Measurements from ENCODE around the gene GRHPR.
A peak's percentile ranks its signal among the peaks of the same experiment; 100 is the strongest.
"Not testable (repeated sequence)": the region's sequence is repeated elsewhere in the genome, so short reads cannot be mapped to it uniquely, and the experiment has no call there.

The GRHPR gene

DNA sequence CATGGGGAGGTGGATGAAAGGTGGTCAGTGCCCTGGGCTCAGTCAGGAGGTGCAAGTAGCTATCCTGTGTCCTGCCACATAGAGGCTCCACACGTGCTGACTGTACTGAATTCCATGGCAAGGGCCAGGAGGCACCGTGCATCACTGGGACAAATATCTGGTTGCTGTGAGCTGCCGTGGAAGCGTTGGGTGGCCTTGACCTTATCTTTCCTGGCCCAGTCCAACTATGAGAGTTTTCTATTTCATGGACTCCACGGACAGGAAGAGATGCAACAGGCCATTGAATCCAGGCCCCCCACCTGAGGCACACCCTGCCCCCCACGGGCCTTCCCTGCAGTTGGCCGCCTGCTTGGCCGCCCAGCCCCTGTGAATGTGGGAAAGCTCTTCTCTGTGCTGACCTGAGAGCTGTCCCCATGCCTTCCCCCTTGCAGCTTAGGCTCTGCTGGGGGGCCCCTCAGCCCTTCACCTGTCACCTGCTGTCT lies 1.7 kb downstream of the GRHPR start:
- H3K27ac ChIP-seq: peak overlapping the region; percentile 96
- TF ChIP-seq, protein P1, sequence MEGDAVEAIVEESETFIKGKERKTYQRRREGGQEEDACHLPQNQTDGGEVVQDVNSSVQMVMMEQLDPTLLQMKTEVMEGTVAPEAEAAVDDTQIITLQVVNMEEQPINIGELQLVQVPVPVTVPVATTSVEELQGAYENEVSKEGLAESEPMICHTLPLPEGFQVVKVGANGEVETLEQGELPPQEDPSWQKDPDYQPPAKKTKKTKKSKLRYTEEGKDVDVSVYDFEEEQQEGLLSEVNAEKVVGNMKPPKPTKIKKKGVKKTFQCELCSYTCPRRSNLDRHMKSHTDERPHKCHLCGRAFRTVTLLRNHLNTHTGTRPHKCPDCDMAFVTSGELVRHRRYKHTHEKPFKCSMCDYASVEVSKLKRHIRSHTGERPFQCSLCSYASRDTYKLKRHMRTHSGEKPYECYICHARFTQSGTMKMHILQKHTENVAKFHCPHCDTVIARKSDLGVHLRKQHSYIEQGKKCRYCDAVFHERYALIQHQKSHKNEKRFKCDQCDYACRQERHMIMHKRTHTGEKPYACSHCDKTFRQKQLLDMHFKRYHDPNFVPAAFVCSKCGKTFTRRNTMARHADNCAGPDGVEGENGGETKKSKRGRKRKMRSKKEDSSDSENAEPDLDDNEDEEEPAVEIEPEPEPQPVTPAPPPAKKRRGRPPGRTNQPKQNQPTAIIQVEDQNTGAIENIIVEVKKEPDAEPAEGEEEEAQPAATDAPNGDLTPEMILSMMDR (conservative IDR thresholded peaks at IDR 0.05): no peak
- TF ChIP-seq ZFX (IDR thresholded peaks at IDR 0.05): no peak

DNA sequence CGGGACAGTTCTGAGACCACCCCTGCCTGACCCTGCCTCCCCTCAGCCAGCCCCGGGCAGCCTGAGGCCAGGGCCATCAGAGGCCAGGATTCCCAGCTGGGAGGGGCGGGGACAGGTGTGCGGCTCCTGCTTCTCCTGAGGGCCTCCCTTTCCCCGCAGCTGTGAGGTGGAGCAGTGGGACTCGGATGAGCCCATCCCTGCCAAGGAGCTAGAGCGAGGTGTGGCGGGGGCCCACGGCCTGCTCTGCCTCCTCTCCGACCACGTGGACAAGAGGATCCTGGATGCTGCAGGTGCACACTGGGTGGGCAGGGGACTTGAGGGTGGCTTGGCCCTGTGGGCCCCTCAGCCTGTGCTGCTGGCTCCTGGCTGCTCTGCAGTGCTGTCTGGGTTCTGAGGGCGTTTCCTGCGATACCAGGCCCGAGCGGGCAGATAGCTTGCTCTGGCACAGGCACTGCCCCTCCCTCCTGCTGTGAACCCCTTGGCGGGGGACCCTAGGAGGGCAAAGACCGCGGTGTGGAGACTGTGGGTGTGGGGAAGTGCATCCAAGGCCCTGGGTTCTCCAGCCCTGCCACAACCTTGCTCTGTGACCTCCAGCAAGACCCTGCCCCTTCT lies 2.3 kb downstream of the GRHPR start:
- TF ChIP-seq, protein P1 (conservative IDR thresholded peaks at IDR 0.05): no peak
- TF ChIP-seq ZFX (IDR thresholded peaks at IDR 0.05): no peak
- peak overlapping the region; percentile 96; the same call in 1 of the 2 replicates for H3K27ac ChIP-seq

DNA sequence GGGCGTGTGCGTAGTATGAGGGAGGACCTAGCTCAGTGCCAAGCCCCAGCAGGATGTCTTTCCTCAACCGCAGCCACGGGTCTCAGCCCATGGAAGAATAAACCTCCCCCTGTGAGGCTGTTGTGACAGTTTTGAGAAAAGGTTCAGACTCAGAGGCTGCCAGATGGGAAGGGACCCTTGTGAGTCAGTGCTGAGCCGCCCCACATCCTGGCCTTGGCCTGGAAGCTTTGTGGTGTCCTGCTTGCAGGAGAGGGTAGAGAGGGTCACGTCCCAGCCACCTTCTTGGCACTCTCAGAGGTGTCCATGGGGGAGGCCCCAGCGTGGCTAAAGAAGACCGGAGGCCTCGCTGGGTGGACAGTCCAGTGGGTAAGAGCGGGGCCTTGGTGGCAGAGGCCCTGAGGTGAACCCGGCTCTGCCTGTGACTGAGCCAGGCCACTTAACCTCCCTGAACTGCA lies 2.8 kb downstream of the GRHPR start:
- TF ChIP-seq, protein P1 (conservative IDR thresholded peaks at IDR 0.05): no peak
- TF ChIP-seq ZFX (IDR thresholded peaks at IDR 0.05): no peak
- no peak overlapping the region for H3K27ac ChIP-seq

GRCh38 chr9:37426431-37426830 lies 3.9 kb downstream of the GRHPR start:
- H3K27ac ChIP-seq: not testable (repeated sequence)

- no peak overlapping the region for H3K27ac ChIP-seq
- TF ChIP-seq, protein P1 (conservative IDR thresholded peaks at IDR 0.05): no peak
- TF ChIP-seq ZFX (IDR thresholded peaks at IDR 0.05): no peak
Observed at GRCh38 chr9:37426846-37427245, 4.3 kb downstream of the GRHPR start.

GRCh38 chr9:37428345-37428744 lies 5.8 kb downstream of the GRHPR start:
- no peak for TF ChIP-seq ZFX (IDR thresholded peaks at IDR 0.05)
- TF ChIP-seq, protein P1 (conservative IDR thresholded peaks at IDR 0.05): no peak
- no peak overlapping the region for H3K27ac ChIP-seq

DNA sequence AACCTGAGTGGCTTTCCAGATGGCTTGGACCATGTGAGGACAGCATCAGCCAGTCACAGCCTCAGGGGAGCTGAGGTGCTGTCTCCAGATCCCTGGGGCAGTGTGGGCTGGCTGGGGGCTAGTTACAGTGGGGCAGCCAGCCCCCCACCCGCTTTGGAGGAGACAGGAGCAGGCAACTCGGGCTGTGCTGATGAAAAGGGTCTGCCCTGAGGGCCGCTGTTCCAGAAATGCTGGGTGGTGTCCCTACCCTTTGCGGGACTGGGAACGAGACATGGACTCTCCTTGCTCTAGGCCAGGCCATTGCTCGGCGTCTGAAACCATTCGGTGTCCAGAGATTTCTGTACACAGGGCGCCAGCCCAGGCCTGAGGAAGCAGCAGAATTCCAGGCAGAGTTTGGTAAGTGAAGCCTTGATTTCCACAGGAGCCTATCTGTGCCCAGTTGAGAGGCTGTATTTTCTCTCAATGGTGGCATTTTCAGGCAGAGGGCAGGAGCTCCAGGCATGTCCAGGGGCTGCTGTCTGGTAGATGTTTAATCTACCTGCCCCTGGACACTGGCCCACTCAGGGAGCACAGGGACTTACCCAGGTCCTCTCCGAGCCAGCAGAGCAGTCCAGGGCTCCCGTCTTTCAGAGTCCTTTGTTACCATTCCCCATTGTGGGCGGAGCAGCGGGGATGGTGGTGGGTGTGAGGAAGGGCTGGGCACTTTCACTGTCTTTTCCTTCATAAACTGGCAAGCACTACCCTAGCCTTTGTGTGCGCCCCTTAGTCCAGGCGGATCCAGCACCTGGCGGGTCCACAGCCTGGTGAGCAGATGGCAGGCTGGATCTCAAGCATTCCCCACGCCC lies 7.2 kb downstream of the GRHPR start:
- TF ChIP-seq, protein P1 (conservative IDR thresholded peaks at IDR 0.05): no peak
- TF ChIP-seq ZFX (IDR thresholded peaks at IDR 0.05): no peak
- H3K27ac ChIP-seq: no peak overlapping the region

Data from C4-2B (cell line).